ENCODE data around the gene RAPGEF1. TPM values are rescaled to one million over a fixed set of nuclear protein-coding genes. Genes with fewer than 3 reads are reported as not detected.

RAPGEF1 gene
- total and polyA plus RNA-seq, 9 of the 15 experiments (the other 6 are each of a cell fraction or from before 2014, with no cell fraction given) = 0.06 to 44.1 (median 19.9) TPM

DNA sequence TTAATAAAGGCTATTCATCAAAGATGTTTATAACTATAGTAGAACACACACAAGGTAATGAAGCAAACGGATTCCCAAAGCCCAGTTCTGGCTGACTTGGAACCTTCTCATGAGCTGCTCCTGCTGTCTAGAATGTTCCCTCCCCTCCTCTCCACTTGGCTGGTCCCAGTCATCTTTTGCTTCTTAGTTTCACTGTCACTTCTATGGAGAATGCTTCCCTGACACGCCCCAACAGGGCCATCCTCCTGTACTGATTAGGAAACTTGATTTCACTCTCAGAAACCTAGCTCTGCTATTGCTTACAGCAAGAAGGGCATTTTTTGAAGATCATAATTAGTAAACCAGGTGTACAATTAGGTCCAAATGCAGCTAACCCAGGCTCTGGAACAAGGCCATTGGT lies 3.2 kb upstream of the RAPGEF1 start (continued):
- TF ChIP-seq MYBL2 (IDR thresholded peaks at IDR 0.05; ENCODE audit: low read depth) (no peak), MYBL2 (CRISPR knock-in tag; IDR thresholded peaks at IDR 0.05; ENCODE audit: borderline replicate concordance) (no peak)

DNA sequence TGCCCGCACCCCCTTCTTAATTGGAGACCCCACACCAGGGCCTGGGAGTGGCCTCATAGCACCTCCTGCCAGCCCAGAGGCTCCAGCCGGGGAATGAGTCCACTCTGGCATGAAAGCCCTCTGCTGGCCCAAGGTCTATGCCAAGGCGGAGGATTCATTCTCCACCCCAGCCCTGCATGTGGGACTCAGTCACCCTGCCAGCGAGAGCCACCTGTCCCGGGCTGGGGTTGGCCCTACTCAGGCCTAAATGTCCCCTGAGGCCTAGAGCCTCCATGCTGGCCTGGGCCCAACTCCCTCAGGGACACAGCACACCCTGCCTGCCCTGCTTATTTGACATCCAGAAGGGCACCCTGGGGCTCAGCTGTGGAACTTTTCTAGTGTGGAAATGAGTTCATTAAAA lies 1.0 kb upstream of the RAPGEF1 start:
- FAIRE-seq (no peak), ATAC-seq (no peak), DNase-seq (ENCODE audit: extremely low read depth in 1 of 4, low spot score in 3 of 4) (no peak)
- in situ Hi-C loops (cut with MboI) (loop anchor here (5.0 to 10.0 kb wide), 3 partner anchors 149 to 384 kb away; no protein-coding TSS in a partner anchor), intact Hi-C loops (cut with micrococcal nuclease) (loop anchor here (10.0 kb wide), 1 partner anchor 236 kb away; the partner anchor contains the start of gene POMT1)
- no peaks in the 10 kb centered on the region for H3K27me3 ChIP-seq (ENCODE audit: control insufficient read depth in 2 of 2, insufficient read depth in 2 of 2, low read length in 2 of 2)
- BruUV-seq (replicated peaks) = no TSS peak
- H3K4me2 ChIP-seq (ENCODE audit: insufficient read depth, low read length) = no peak overlapping the region
- H4K20me1 ChIP-seq (replicated peaks; ENCODE audit: control insufficient read depth, insufficient read depth, low read length) = peaks cover 24% of the 10 kb centered on the region
- no peaks in the 10 kb centered on the region for H3K9me1 ChIP-seq (ENCODE audit: control insufficient read depth, insufficient read depth, low read length)
- TF ChIP-seq ZNF217 (CRISPR knock-in tag; IDR thresholded peaks at IDR 0.05) (no peak), BDP1 (IDR thresholded peaks at IDR 0.05; ENCODE audit: insufficient read depth, insufficient read length) (no peak), ETV6 (IDR thresholded peaks at IDR 0.05; ENCODE audit: borderline replicate concordance in 1 of 2, low read depth in 2 of 2, low read length in 1 of 2) (no peak), ETV6 (CRISPR knock-in tag; IDR thresholded peaks at IDR 0.05; ENCODE audit: borderline replicate concordance) (no peak), SMAD4 (CRISPR knock-in tag; conservative IDR thresholded peaks at IDR 0.05) (no peak), HOXB6 (CRISPR knock-in tag; IDR thresholded peaks at IDR 0.05; ENCODE audit: borderline replicate concordance) (no peak), KAT8 (IDR thresholded peaks at IDR 0.05; ENCODE audit: low read depth) (no peak), MEIS2 (IDR thresholded peaks at IDR 0.05; ENCODE audit: partially characterized antibody) (no peak)
- TF ChIP-seq, protein P1, sequence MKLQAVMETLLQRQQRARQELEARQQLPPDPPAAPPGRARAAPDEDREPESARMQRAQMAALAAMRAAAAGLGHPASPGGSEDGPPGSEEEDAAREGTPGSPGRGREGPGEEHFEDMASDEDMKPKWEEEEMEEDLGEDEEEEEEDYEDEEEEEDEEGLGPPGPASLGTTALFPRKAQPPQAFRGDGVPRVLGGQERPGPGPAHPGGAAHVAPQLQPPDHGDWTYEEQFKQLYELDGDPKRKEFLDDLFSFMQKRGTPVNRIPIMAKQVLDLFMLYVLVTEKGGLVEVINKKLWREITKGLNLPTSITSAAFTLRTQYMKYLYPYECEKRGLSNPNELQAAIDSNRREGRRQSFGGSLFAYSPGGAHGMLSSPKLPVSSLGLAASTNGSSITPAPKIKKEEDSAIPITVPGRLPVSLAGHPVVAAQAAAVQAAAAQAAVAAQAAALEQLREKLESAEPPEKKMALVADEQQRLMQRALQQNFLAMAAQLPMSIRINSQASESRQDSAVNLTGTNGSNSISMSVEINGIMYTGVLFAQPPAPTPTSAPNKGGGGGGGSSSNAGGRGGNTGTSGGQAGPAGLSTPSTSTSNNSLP (IDR thresholded peaks at IDR 0.05; ENCODE audit: borderline replicate concordance, low read depth, low read length) = no peak
- TF ChIP-seq, protein P2, sequence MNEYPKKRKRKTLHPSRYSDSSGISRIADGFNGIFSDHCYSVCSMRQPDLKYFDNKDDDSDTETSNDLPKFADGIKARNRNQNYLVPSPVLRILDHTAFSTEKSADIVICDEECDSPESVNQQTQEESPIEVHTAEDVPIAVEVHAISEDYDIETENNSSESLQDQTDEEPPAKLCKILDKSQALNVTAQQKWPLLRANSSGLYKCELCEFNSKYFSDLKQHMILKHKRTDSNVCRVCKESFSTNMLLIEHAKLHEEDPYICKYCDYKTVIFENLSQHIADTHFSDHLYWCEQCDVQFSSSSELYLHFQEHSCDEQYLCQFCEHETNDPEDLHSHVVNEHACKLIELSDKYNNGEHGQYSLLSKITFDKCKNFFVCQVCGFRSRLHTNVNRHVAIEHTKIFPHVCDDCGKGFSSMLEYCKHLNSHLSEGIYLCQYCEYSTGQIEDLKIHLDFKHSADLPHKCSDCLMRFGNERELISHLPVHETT (CRISPR knock-in tag; conservative IDR thresholded peaks at IDR 0.05 in 1 of 2, IDR thresholded peaks at IDR 0.05 in 1 of 2) = no peak
- H3K27ac ChIP-seq (ENCODE audit: extremely low read depth, low read depth, low read length) = no peak overlapping the region
- WGBS (ENCODE audit: insufficient coverage, low coverage, missing lambda C conversion rate) = 85% methylated on average over 4 of the region's 5 CpGs
- peaks cover 11 to 31% of the 10 kb centered on the region in 2 experiments; a peak in 4 of 5 replicates for H3K4me1 ChIP-seq (replicated peaks in 1 of 2; ENCODE audit: control insufficient read depth in 2 of 2, insufficient read depth in 2 of 2, low read length in 2 of 2)
- ChIA-PET POLR2A (no interaction called here), CTCF (ENCODE audit: low intra/inter-chr PET ratio) (interaction anchor here (0.6 to 5.8 kb wide), 11 partner anchors 15 to 393 kb away, joined by 3 to 79 read pairs (median 5); partner anchors contain the start of gene POMT1)
- H3K9me3 ChIP-seq (replicated peaks; ENCODE audit: control insufficient read depth, insufficient read depth, low read depth, low read length) = no peaks in the 10 kb centered on the region
- H3K4me3 ChIP-seq = no peak overlapping the region
- no peak overlapping the region for H3K9ac ChIP-seq (ENCODE audit: insufficient read depth in 1 of 2, low read depth in 2 of 2, low read length in 2 of 2)
- no peaks in the 10 kb centered on the region for H3K36me3 ChIP-seq (ENCODE audit: control insufficient read depth, insufficient read depth, low read length)
- no peak overlapping the region for H2AFZ ChIP-seq (ENCODE audit: low read depth, low read length)
- H3K79me2 ChIP-seq (ENCODE audit: control insufficient read depth, insufficient read depth, low read length) = peaks cover 28% of the 10 kb centered on the region
